OCI-LY7 (cell line): ENCODE results near the gene ANKRD27. TPM values are rescaled to one million over a fixed set of nuclear protein-coding genes. Genes with fewer than 3 reads are reported as not detected.
A peak's percentile ranks its signal among the peaks of the same experiment; 100 is the strongest.

Experiments
- BruUV-seq: library from RNA; stranded (reverse); fragments of 400-500 nt; replicated peaks from 2 replicates; lab custom pipeline; 2021; lab: Mats Ljungman, UMichigan
- CTCF ChIA-PET: fragments of 300-600 bp; sonication (Branson Sonifier 250); formaldehyde crosslinking; loops from one replicate; lab custom pipeline; 2022; ENCODE audit warnings: antibody characterized with exemption; ENCODE audit not compliant: unreplicated experiment; lab: Charles Lee
- POLR2A ChIA-PET: fragments of 300-600 bp; sonication (Branson Sonifier 250); formaldehyde crosslinking; loops from one replicate; lab custom pipeline; 2022; ENCODE audit warnings: antibody characterized with exemption; lab: Charles Lee
- DNase-seq: peaks from one replicate; pipeline ENCODE4 v3.0.0-alpha.2; 2015; ENCODE audit warnings: low spot score
- H2AFZ ChIP-seq: fragments of 200-600 bp; sonication (generic), shearing (Covaris generic); 2 replicates; pipeline ENCODE4 v1.6.1; 2014; ENCODE audit warnings: mild to moderate bottlenecking, antibody characterized with exemption, low read length, moderate library complexity
- H3K27ac ChIP-seq: fragments of 200-600 bp; sonication (generic); 2 replicates; pipeline ENCODE4 v1.5.1; 2014; ENCODE audit warnings: mixed run types, low read depth, mild to moderate bottlenecking, moderate library complexity, low read length, inconsistent platforms; ENCODE audit not compliant: poor library complexity, severe bottlenecking
- H3K36me3 ChIP-seq: fragments of 200-600 bp; sonication (generic); 2 replicates; pipeline ENCODE4 v1.6.1; 2014; ENCODE audit warnings: mild to moderate bottlenecking, antibody characterized with exemption, low read length, moderate library complexity, mixed read lengths; ENCODE audit not compliant: insufficient read depth
- H3K4me1 ChIP-seq: fragments of 200-600 bp; sonication (generic); 2 replicates; pipeline ENCODE4 v1.5.1; 2014; ENCODE audit warnings: mild to moderate bottlenecking, low read length; ENCODE audit not compliant: insufficient read depth, poor library complexity, severe bottlenecking
- H3K4me2 ChIP-seq: fragments of 200-600 bp; sonication (generic); 2 replicates; pipeline ENCODE4 v1.6.1; 2014; ENCODE audit warnings: mild to moderate bottlenecking, low read length
- H3K4me3 ChIP-seq: fragments of 200-600 bp; sonication (generic); 2 replicates; pipeline ENCODE4 v1.5.1; 2014; ENCODE audit warnings: mild to moderate bottlenecking, low read depth, low read length; ENCODE audit not compliant: poor library complexity, severe bottlenecking
- H3K79me2 ChIP-seq: fragments of 200-600 bp; sonication (generic); 2 replicates; pipeline ENCODE4 v1.6.1; 2016; ENCODE audit warnings: low read depth, mild to moderate bottlenecking, low read length, moderate library complexity, mixed read lengths; ENCODE audit not compliant: insufficient read depth
- H3K9me2 ChIP-seq: fragments of 200-600 bp; sonication (generic); 2 replicates; pipeline ENCODE4 v1.6.1; 2016; ENCODE audit warnings: mild to moderate bottlenecking, low read length, mixed read lengths; ENCODE audit not compliant: insufficient read depth
- H3K9me3 ChIP-seq: fragments of 200-600 bp; sonication (generic); 2 replicates; pipeline ENCODE4 v1.6.1; 2014; ENCODE audit warnings: mild to moderate bottlenecking, mixed run types, low read length, mixed read lengths
- H4K20me1 ChIP-seq: fragments of 200-600 bp; sonication (generic); 2 replicates; pipeline ENCODE4 v1.6.1; 2014; ENCODE audit warnings: mild to moderate bottlenecking, antibody characterized with exemption, low read length, moderate library complexity, mixed read lengths; ENCODE audit not compliant: insufficient read depth
- CTCF ChIP-seq: fragments of 200-600 bp; sonication (generic); conservative IDR thresholded peaks from 2 replicates; pipeline ENCODE4 v1.5.1; 2014; ENCODE audit warnings: mild to moderate bottlenecking, antibody characterized with exemption, low read length, moderate library complexity, mixed read lengths
- EZH2phosphoT487 ChIP-seq: fragments of 200-600 bp; sonication (generic); IDR thresholded peaks from 2 replicates; pipeline ENCODE4 v1.6.1; 2018; ENCODE audit warnings: low read depth, borderline replicate concordance, mild to moderate bottlenecking, mixed run types, antibody characterized with exemption, low read length, moderate library complexity, mixed read lengths
- intact Hi-C: fragments of 100-400 bp; cut with micrococcal nuclease; formaldehyde crosslinking; loops from one replicate; pipeline ENCODE4 v1.10.0; 2022; ENCODE audit not compliant: unreplicated experiment
- total RNA-seq, 2 experiments: library from RNA; depleted of rRNA in 1 of 2; stranded (reverse); fragments of >200 nt in 1 of 2; shearing (Covaris generic) in 1 of 2; gene quantifications; 2 replicates each; pipeline ENCODE4 v1.2.3, GENCODE V29; 2014 to 2022

Gene ANKRD27
- total RNA-seq, 2 experiments from 2014 or later = 43.0 to 58.5 TPM

GRCh38 chr19:32605544-32605943 is 69.4 kb downstream of the ANKRD27 start:
- ChIA-PET CTCF (no interaction called here), POLR2A (no interaction called here)
- Histone ChIP-seq H3K36me3 (peaks cover 64% of the 10 kb centered on the region), H3K9me2 (no peaks in the 10 kb centered on the region), H3K4me1 (no peaks in the 10 kb centered on the region), H2AFZ (no peak overlapping the region), H3K79me2 (no peaks in the 10 kb centered on the region), H4K20me1 (no peaks in the 10 kb centered on the region), H3K4me3 (no peak overlapping the region), H3K9me3 (no peaks in the 10 kb centered on the region), H3K4me2 (no peak overlapping the region), H3K27ac (no peak overlapping the region)
- TF ChIP-seq EZH2phosphoT487 = no peak
- no peak for TF ChIP-seq CTCF
- no TSS peak for BruUV-seq
- intact Hi-C loops = no loop called here
- no peak for DNase-seq

GRCh38 chr19:32603961-32604360 is 71.0 kb downstream of the ANKRD27 start:
- Histone ChIP-seq H3K36me3 (peaks cover 72% of the 10 kb centered on the region), H3K4me1 (no peaks in the 10 kb centered on the region), H3K9me2 (no peaks in the 10 kb centered on the region), H3K79me2 (no peaks in the 10 kb centered on the region), H3K27ac (no peak overlapping the region), H4K20me1 (no peaks in the 10 kb centered on the region), H2AFZ (no peak overlapping the region), H3K9me3 (no peaks in the 10 kb centered on the region), H3K4me3 (no peak overlapping the region), H3K4me2 (no peak overlapping the region)
- ChIA-PET POLR2A (no interaction called here), CTCF (no interaction called here)
- intact Hi-C loops = no loop called here
- no TSS peak for BruUV-seq
- no peak for DNase-seq
- no peak for TF ChIP-seq EZH2phosphoT487

GRCh38 chr19:32599736-32600157 is 75.2 kb downstream of the ANKRD27 start:
- intact Hi-C loops = no loop called here
- no peak overlapping the region for H3K4me2 ChIP-seq
- CTCF ChIA-PET = no interaction called here
- H3K9me3 ChIP-seq = no peaks in the 10 kb centered on the region
- peaks cover 90% of the 10 kb centered on the region for H3K36me3 ChIP-seq
- no peaks in the 10 kb centered on the region for H4K20me1 ChIP-seq
- H3K4me1 ChIP-seq = no peaks in the 10 kb centered on the region
- no peak overlapping the region for H2AFZ ChIP-seq
- TF ChIP-seq CTCF (peak; percentile 96), EZH2phosphoT487 (no peak)
- POLR2A ChIA-PET = no interaction called here
- H3K9me2 ChIP-seq = no peaks in the 10 kb centered on the region
- no peak overlapping the region for H3K27ac ChIP-seq
- no peaks in the 10 kb centered on the region for H3K79me2 ChIP-seq
- peak; percentile 73 for DNase-seq
- H3K4me3 ChIP-seq = no peak overlapping the region
- no TSS peak for BruUV-seq
